Activated CD4-positive, alpha-beta T cell treated with anti-CD3 and anti-CD28 coated beads, Interleukin-2, amount 50 U/mL, for 1 hour (primary cell): ENCODE data around the gene EVX2.

ENCODE experiments used
- DNase-seq: peaks from one replicate; pipeline ENCODE4 v3.0.0-alpha.2; 2020

Gene EVX2

DNA sequence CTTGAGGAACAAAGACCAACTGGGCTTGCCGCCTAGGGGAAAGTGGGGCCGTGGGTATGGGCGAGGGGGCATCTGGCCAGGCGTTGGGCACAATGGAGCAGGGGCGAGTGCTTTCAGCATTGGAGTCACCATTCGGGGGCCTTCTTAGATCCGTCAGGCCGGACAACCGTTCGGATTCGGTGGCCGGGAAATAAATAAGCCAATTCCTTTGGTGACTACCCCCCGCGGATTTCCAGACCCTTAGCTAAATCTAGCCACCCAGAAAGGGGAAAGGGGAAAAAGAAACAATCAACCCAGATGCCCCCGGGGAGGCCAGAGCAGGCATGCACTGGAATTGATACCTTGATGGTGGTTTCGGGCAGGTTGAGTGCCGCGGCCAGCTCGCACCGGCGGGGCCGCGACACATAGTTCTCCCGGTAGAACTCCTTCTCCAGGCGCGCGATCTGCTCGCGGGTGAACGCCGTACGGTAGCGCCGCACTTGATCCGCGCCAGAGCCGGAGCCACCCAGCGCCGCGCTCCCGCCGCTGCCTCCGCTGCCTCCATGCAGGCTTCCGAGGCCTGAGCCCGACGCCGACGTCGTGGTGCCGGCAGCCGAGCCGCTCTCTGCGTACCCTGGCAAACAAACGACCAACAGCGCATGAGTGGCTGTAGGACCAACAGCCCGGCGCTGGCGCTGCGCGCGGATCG is 1.8 kb downstream of the EVX2 start:
- no peak for DNase-seq

DNA sequence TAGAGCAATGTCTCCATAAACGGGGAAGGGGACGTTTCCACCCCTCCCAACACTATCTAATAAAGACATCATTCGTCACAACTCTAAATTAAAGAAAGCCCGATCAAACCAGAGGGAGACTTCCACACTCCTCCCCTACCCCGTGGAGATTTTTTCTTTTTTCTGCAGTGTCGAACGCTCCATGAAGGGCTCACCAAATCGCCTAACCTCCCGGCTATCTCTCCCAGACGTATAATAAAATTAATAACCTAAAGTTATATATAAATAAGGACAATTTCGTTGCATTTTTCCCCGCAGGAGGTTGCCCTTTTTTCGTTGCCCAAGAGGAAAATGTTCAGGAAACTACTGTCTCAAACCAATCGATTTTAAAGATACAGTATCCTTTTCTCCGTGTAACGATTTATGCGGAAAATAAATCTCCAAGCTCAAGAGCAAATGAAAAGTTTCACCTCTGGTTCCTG is 2.4 kb downstream of the EVX2 start:
- no peak for DNase-seq

DNA sequence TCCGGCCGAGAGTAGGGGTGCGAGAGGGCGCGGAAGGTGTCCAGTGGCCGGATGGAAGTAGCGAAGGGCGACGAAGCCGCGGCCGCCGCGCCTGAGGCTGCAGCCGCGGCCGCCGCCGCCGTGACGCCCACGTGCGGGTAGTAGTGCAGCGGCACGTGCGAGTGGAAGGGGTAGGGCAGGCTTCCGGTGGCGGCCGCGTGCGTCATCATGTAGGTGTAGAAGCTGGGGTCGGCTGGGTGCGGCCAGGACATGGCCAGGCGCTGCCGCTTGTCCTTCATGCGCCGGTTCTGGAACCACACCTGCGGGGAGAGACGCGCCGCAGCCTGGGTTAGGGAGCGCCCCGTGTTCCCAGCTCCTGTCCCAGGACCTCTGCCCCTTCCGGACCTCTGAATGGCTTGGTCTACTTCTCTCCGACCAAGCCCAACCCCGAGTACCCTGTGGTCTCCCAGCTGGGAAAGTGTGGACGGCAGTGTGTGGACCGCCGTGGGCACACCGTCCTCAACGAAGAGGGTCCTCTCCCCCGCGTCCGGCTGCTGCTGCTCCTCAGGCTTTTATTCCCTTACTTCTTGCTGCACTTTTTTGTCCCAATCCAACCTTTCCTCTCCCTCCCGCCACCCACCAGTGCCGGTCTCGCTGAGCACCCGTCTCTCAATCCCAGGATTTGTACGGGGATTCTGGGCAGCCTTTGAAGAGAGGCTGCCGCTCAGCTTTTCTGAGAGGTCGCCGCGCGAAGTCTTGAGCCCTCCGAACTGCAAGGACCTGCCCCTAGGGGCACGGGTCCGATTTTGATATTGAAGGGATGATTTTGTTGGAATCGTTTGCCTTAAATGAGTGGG is 3.0 kb downstream of the EVX2 start:
- DNase-seq = no peak

GRCh38 chr2:176079831-176080539 is 3.8 kb downstream of the EVX2 start:
- no peak for DNase-seq

DNA sequence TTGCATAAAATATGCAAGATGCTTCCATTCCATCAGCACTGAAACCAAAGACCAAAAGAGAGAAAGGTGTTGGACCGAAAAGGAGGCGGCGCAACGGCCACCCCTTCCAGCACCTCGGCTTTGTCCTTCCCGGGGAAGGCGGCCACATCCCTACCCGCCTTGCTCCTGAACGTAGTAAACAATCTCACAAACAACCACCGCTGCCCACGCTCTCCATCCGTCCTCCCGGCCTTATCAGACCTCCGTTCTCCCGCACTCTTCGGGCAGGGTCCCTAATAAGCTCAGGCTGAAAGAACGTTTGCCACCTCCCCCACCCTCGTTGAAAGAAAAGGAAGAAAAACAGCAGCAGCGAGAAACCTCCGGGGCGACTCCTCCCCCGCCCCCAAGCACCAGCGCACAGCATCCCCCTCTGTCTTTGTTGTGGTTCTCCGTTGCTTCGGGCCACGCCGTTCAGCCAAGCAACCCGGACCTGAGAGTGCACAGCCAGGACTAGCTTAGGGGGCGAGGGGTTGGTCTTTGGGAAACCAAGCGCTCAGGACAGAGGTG is 4.4 kb downstream of the EVX2 start:
- no peak for DNase-seq

- no peak for DNase-seq
Observed at GRCh38 chr2:176078541-176079284, 5.0 kb downstream of the EVX2 start.

- DNase-seq = no peak
Observed at GRCh38 chr2:176076796-176077195, 7.0 kb downstream of the EVX2 start.

- no peak for DNase-seq
Observed at GRCh38 chr2:176076063-176076462, 7.7 kb downstream of the EVX2 start.

- DNase-seq = no peak
Observed at GRCh38 chr2:176075481-176075880, 8.3 kb downstream of the EVX2 start.

DNA sequence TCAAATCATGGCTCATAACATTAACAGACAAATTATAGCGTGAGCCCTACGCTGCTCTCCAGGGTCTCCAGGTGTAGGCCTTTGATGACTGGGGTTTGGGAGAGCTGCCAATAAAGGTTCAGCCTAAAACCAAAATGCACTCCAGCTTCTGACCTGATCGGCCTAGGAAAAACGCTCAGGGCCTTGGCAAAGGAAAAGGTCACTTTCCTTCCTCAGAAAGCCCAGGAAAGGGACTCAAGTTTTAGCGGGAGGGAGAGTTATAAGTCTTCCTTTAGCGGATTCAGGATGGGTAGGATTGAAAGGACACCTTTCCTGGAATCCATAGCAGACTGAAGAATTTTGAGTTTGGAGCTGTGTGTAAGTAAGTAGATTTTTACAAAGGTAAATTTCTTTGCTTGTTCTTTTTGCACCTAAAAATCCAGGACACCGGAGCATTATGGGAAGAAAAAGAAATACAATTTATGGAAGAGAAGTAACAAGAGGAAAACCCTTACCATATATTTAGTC is 8.8 kb downstream of the EVX2 start:
- no peak for DNase-seq

DNA sequence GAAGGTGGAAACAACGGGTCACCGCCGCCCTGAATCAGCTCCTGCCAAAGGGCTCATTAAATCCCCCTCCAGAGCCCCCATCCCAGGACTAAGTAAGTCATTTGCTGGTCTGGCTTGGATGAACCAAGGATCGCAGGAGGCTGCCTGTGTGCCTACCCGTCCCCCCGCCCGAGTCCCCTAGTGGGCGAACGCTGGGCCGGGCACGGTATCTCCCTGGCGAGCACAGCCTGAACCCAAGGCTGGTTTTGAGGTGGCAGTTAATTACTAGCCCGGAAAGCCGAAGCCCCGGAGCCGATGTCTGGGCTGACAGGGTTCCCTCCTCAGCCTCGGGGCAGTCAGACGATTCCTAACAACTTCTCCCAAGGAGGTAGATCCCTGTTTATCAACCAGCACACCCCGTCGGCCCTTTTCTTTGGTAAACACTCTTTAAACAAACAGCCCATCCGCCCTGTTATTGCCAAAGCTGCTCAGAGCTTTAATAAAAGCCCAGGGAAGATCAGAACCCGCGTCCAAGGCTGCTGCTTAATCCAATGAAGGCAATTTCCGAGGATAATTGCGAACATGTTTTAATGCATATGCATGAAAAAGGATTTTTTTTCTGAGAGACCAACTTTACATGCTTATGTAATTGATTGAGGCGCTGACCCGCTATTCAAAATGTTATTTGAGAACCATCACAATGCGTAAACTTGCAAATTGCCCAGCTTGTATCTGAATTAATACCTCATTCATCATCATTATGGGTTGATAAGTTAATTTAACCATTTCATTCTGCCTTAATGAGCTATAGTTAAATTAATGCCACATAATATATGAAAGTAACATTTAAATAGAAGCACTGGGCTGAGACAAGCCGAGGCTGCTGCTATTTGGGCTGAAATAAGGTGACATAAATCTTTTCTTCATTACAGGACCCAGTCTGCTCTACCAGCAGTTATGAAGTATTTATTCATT is 10.5 kb downstream of the EVX2 start:
- no peak for DNase-seq

DNA sequence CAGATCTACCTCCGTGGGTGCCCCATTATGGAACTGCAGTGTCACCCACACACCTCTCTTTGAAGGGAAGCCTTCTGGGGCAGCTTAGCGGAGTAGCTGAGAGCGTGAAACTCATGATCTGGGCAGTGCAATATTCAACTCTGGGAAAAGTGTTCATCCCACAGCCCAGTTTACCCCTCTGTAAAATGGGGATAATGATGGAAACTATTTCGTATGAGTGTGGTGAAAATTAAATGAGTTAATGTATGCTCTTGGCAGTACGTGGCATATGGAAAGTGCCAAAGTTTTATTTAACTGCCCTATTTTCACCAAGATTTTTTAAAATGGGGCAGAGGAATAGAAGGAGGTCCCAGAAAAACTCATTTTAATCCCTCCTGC is 11.5 kb downstream of the EVX2 start:
- no peak for DNase-seq

GRCh38 chr2:176071330-176072291 is 12.2 kb downstream of the EVX2 start:
- DNase-seq = no peak

DNA sequence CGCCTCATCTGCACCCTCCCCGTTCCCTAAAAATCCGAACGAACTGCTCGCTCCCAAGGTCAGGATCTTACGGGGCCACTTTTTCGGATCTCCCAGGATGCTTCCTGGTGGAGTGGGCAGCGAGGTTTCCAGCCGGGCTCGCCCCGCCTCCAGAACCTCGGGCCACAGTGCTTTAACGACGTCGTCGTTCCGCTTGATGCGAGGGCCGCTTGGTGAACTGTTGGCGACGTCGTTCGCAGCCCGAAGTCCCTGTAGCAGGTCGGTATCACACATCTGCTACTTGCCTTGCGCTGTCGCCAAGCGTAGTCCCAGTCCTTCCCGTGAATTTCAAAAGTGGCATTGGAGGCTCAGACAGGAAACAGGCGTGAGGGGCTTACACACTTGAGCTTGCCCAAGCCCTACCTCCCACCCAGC is 15.3 kb downstream of the EVX2 start:
- DNase-seq = no peak

DNA sequence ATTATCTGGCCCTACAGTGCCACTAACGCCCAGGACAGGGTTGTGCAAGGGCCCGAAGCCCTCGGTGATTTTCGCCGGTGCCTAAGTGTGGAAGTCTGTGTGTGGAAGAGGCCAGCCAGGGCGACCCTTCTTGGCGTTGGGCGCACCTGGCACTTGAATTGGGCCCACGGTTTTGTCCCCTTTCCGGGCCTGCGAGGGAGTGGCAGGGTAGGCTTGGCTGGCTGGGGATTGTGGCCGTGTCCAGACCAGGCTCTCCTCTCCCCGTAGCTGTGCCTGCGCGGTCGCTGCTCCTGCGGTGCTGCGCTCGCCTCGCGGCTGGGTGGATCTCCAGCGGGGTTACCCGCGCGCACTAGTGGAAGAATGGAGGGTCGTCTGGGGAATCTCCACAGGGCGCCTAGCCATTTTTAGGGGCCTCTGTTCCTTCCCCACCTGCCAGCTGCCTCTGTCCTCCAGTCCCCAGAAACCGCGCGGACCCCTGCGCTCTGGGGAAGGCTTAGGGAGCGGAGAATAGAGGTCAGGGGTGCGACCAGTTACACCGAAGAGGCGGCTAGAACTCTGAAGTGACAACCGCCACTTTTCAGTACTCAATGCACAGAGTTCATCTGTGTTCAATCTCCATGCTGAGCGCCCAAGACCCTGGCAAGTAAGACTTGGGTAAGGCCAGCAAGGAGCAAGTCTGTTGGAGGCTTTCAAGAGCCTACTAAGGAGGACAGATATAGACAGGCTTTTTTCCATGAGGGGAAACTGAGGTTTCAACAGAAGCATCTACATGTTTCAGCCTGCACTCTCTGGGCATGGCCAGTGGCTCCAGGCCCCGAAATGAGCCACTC is 16.0 kb downstream of the EVX2 start:
- no peak for DNase-seq

DNA sequence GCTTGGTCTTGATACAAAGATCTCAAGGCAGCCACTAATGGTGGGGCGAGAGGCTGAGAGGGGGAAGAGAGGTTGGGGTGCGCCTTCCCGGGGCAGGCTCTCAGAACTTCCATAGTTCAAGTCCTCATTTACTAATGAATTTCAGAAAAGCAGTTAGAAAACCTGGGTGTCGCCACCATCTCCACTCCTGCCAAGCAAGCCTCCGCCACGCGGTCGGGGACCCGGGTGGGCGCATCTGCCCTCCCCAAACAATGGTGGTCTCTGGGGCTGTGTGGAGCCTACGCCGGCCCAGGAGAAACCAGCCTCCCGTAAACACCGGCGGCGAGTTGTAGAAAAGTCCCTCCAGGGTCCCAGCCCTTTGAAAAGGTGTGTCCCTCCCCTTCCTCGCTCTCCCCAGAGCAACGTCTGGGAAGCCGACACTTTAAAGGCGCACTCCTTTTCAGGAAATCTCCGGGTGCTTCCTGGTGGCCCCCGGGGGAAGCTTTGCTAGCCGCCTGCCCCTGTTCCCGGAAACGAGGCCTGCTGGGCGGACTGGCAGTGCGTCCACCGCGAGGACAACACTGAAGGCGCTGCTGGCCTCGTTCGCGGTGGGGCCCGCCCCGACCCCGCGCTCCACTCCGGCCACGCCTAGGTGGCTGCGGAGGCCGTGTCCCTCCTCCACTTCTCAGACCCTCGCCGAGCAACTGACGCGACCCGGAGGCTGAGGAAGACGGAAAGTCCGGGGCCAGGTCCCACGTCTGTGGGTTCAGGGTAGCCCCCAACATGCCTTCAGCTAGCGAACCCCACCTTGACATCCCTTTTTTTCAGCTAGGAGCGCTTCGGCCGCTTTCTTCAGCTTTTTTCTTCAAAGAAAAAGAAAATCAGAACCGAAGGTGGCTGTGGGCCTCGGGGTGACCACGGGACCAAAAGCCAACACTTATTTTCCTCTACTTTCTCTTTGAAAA is 16.8 kb downstream of the EVX2 start:
- no peak for DNase-seq

DNA sequence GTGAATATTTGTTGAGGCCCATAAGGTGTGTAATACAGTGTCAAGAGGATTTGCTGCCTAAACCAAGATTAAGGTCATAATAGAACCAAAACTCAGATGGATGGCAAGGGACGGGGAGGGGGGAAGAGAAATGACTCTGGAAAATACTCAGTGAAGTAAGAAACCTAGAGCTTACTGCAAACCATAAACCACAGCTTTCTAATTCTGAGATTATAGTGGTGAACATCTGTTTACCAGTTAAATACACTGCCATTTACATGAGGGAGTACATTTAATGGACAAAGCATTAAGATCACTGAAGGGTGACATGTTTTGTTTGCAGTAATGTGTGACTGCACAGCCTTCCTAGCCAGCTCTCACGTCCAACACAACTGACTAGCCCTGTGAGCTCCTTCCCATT is 19.8 kb downstream of the EVX2 start:
- no peak for DNase-seq

DNA sequence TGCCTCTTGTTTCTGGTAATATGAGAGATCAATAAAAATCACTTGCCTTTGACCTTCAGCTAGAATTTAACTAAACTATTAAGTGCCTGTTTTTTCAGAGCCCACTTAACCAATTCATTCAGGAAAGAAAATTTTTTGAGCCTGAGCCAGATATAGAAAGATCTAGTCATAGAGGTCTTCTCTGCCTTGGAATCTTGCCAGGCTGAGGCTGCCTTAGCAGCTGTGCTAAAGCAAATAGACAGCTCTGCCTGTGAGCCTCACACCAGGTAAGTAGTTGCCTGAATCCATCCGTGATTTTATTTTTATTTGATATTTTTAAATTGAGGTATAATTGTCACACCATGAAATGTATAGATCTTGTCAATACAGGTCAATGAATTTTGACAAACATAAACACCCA is 27.4 kb downstream of the EVX2 start:
- no peak for DNase-seq
